SK-N-SH treated with all-trans-retinoic acid at 6 μM for 48 hours (cell line): ENCODE results near the gene PRSS1.

Experiments used
- ATAC-seq: fragments of 200-7000 bp; cut with Tn5 transposase; 3 replicates; pipeline ENCODE4 v1.9.1; 2020; ENCODE audit warnings: mild to moderate bottlenecking, moderate library complexity
- ARNTL ChIP-seq: fragments of 450-650 bp; formaldehyde crosslinking; IDR thresholded peaks from 2 replicates; pipeline ENCODE4 v1.5.0; 2020; ENCODE audit warnings: low read depth, mild to moderate bottlenecking, moderate library complexity, borderline replicate concordance
- BACH2 ChIP-seq: fragments of 250-450 bp; sonication (Bioruptor Pico); IDR thresholded peaks from 2 replicates; pipeline ENCODE4 v1.9.0; 2021; ENCODE audit warnings: mild to moderate bottlenecking, borderline replicate concordance
- CSDC2 ChIP-seq: fragments of 250-450 bp; sonication (Bioruptor Pico); IDR thresholded peaks from 2 replicates; pipeline ENCODE4 v1.5.0; 2020; ENCODE audit warnings: mild to moderate bottlenecking, moderate library complexity
- GLIS3 ChIP-seq: fragments of 250-450 bp; sonication (Bioruptor Pico); IDR thresholded peaks from 2 replicates; pipeline ENCODE4 v1.5.0; 2020; ENCODE audit warnings: mild to moderate bottlenecking, moderate library complexity
- ISL1 ChIP-seq: fragments of 250-450 bp; sonication (Bioruptor Pico); IDR thresholded peaks from 2 replicates; pipeline ENCODE4 v2.1.2; 2022; ENCODE audit warnings: mild to moderate bottlenecking, moderate library complexity
- OSR1 ChIP-seq: fragments of 250-450 bp; sonication (Bioruptor Pico); IDR thresholded peaks from 2 replicates; pipeline ENCODE4 v1.8.0; 2022; ENCODE audit warnings: moderate library complexity, mild to moderate bottlenecking, inconsistent platforms
- PPARA ChIP-seq: fragments of 250-450 bp; sonication (Bioruptor Pico); IDR thresholded peaks from 2 replicates; pipeline ENCODE4 v1.5.0; 2020; ENCODE audit warnings: mild to moderate bottlenecking, borderline replicate concordance
- SNAI2 ChIP-seq: fragments of 250-450 bp; sonication (Bioruptor Pico); IDR thresholded peaks from 2 replicates; pipeline ENCODE4 v1.5.0; 2020; ENCODE audit warnings: mild to moderate bottlenecking, moderate library complexity
- TOX ChIP-seq: fragments of 250-450 bp; sonication (Bioruptor Pico); IDR thresholded peaks from 2 replicates; pipeline ENCODE4 v1.8.0; 2021; ENCODE audit warnings: mild to moderate bottlenecking, moderate library complexity, borderline replicate concordance
- ZC3H10 ChIP-seq: fragments of 250-450 bp; sonication (Bioruptor Pico); IDR thresholded peaks from 2 replicates; pipeline ENCODE4 v1.5.1; 2021; ENCODE audit warnings: mild to moderate bottlenecking, moderate library complexity
- ZFP3 ChIP-seq: fragments of 250-450 bp; sonication (Bioruptor Pico); IDR thresholded peaks from 2 replicates; pipeline ENCODE4 v1.5.0; 2020; ENCODE audit warnings: mild to moderate bottlenecking, moderate library complexity
- ZFP30 ChIP-seq: fragments of 450-650 bp; formaldehyde crosslinking; IDR thresholded peaks from 2 replicates; pipeline ENCODE4 v1.5.0; 2022; ENCODE audit warnings: mild to moderate bottlenecking, moderate library complexity
- ZNF565 ChIP-seq: fragments of 450-650 bp; formaldehyde crosslinking; conservative IDR thresholded peaks from 2 replicates; pipeline ENCODE4 v1.5.0; 2020; ENCODE audit warnings: low read depth, mild to moderate bottlenecking, moderate library complexity
- TF ChIP-seq, protein P1 (sequence below): fragments of 250-450 bp; sonication (Bioruptor Pico); IDR thresholded peaks from 2 replicates; pipeline ENCODE4 v1.5.0; 2020; ENCODE audit warnings: mild to moderate bottlenecking, moderate library complexity
- TF ChIP-seq, protein P2 (sequence below): fragments of 250-450 bp; sonication (Bioruptor Pico); IDR thresholded peaks from 2 replicates; pipeline ENCODE4 v1.8.0; 2020; ENCODE audit warnings: mild to moderate bottlenecking, moderate library complexity, borderline replicate concordance
- TF ChIP-seq, protein P3 (sequence below): fragments of 250-450 bp; sonication (Bioruptor Pico); IDR thresholded peaks from 2 replicates; pipeline ENCODE4 v1.5.1; 2021; ENCODE audit warnings: mild to moderate bottlenecking, moderate library complexity
- TF ChIP-seq, protein P4 (sequence below): fragments of 250-450 bp; sonication (Bioruptor Pico); IDR thresholded peaks from 2 replicates; pipeline ENCODE4 v1.5.1; 2020; ENCODE audit warnings: low read depth, mild to moderate bottlenecking, moderate library complexity
- TF ChIP-seq, protein P5 (sequence below): fragments of 250-450 bp; sonication (Bioruptor Pico); IDR thresholded peaks from 2 replicates; pipeline ENCODE4 v1.8.0; 2021; ENCODE audit warnings: low read depth, mild to moderate bottlenecking, moderate library complexity, borderline replicate concordance

PRSS1 gene

DNA sequence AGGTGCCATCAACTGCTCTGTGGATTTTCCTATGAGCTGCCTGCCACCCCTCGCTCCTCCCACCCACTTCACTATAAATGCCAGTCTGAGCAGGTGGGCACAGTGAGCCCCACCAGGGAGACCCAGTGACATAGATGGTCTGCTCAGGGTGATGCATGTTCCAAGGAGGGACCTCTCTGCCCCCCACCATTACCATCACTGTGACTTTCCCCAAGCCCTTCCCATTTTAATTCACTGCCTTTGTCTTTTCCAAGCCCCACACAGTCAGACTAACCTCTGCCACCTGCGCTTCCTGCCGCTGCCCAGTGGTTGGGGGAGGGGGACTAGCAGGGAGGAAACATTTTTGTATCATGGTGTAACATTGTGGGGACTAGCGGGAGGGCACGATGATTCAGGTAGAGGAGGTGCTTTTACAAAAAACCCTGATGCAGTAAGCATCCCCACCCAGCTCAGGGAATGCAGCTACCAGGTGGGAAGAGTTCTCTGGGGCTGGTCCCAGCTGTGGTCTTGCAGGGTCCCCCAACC is 46.1 kb downstream of the PRSS1 start:
- no peak for ATAC-seq
- TF ChIP-seq PPARA (CRISPR knock-in tag): no peak
- no peak for TF ChIP-seq OSR1 (CRISPR knock-in tag)
- no peak for TF ChIP-seq BACH2 (CRISPR knock-in tag)
- TF ChIP-seq, protein P1, sequence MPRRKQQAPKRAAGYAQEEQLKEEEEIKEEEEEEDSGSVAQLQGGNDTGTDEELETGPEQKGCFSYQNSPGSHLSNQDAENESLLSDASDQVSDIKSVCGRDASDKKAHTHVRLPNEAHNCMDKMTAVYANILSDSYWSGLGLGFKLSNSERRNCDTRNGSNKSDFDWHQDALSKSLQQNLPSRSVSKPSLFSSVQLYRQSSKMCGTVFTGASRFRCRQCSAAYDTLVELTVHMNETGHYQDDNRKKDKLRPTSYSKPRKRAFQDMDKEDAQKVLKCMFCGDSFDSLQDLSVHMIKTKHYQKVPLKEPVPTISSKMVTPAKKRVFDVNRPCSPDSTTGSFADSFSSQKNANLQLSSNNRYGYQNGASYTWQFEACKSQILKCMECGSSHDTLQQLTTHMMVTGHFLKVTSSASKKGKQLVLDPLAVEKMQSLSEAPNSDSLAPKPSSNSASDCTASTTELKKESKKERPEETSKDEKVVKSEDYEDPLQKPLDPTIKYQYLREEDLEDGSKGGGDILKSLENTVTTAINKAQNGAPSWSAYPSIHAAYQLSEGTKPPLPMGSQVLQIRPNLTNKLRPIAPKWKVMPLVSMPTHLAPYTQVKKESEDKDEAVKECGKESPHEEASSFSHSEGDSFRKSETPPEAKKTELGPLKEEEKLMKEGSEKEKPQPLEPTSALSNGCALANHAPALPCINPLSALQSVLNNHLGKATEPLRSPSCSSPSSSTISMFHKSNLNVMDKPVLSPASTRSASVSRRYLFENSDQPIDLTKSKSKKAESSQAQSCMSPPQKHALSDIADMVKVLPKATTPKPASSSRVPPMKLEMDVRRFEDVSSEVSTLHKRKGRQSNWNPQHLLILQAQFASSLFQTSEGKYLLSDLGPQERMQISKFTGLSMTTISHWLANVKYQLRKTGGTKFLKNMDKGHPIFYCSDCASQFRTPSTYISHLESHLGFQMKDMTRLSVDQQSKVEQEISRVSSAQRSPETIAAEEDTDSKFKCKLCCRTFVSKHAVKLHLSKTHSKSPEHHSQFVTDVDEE (CRISPR knock-in tag): no peak
- TF ChIP-seq SNAI2 (CRISPR knock-in tag): no peak
- no peak for TF ChIP-seq ARNTL (CRISPR knock-in tag)
- no peak for TF ChIP-seq ISL1 (CRISPR knock-in tag)
- no peak for TF ChIP-seq TOX (CRISPR knock-in tag)
- TF ChIP-seq GLIS3 (CRISPR knock-in tag): no peak
- TF ChIP-seq, protein P2, sequence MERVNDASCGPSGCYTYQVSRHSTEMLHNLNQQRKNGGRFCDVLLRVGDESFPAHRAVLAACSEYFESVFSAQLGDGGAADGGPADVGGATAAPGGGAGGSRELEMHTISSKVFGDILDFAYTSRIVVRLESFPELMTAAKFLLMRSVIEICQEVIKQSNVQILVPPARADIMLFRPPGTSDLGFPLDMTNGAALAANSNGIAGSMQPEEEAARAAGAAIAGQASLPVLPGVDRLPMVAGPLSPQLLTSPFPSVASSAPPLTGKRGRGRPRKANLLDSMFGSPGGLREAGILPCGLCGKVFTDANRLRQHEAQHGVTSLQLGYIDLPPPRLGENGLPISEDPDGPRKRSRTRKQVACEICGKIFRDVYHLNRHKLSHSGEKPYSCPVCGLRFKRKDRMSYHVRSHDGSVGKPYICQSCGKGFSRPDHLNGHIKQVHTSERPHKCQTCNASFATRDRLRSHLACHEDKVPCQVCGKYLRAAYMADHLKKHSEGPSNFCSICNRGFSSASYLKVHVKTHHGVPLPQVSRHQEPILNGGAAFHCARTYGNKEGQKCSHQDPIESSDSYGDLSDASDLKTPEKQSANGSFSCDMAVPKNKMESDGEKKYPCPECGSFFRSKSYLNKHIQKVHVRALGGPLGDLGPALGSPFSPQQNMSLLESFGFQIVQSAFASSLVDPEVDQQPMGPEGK (CRISPR knock-in tag): no peak
- no peak for TF ChIP-seq ZFP30 (CRISPR knock-in tag)
- TF ChIP-seq, protein P3, sequence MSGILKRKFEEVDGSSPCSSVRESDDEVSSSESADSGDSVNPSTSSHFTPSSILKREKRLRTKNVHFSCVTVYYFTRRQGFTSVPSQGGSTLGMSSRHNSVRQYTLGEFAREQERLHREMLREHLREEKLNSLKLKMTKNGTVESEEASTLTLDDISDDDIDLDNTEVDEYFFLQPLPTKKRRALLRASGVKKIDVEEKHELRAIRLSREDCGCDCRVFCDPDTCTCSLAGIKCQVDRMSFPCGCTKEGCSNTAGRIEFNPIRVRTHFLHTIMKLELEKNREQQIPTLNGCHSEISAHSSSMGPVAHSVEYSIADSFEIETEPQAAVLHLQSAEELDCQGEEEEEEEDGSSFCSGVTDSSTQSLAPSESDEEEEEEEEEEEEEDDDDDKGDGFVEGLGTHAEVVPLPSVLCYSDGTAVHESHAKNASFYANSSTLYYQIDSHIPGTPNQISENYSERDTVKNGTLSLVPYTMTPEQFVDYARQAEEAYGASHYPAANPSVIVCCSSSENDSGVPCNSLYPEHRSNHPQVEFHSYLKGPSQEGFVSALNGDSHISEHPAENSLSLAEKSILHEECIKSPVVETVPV (CRISPR knock-in tag): no peak

DNA sequence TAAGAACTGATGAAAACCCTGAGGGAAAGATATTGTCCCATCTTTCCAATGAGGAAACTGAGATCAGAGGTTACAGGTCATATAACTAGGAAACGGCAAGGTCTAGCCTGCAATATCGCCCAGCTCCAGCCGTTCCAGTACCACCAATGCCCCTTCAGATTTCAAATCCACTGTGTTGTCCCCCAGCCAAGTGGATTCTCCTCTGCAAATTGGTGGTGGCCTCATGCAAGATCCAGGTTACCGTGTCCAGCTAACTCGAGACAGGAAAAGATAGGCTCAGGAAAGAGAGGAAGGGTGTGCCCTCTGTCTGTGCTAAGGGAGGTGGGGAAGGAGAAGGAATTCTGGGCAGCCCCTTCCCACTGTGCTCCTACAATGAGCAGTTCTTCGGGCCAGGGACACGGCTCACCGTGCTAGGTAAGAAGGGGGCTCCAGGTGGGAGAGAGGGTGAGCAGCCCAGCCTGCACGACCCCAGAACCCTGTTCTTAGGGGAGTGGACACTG is 46.8 kb downstream of the PRSS1 start:
- TF ChIP-seq, protein P1 (CRISPR knock-in tag): no peak
- TF ChIP-seq ZFP30 (CRISPR knock-in tag): no peak
- TF ChIP-seq ZNF565: no peak
- TF ChIP-seq GLIS3 (CRISPR knock-in tag): no peak
- TF ChIP-seq, protein P4, sequence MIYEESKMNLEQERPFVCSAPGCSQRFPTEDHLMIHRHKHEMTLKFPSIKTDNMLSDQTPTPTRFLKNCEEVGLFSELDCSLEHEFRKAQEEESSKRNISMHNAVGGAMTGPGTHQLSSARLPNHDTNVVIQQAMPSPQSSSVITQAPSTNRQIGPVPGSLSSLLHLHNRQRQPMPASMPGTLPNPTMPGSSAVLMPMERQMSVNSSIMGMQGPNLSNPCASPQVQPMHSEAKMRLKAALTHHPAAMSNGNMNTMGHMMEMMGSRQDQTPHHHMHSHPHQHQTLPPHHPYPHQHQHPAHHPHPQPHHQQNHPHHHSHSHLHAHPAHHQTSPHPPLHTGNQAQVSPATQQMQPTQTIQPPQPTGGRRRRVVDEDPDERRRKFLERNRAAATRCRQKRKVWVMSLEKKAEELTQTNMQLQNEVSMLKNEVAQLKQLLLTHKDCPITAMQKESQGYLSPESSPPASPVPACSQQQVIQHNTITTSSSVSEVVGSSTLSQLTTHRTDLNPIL (CRISPR knock-in tag): no peak
- TF ChIP-seq TOX (CRISPR knock-in tag): no peak
- TF ChIP-seq CSDC2: no peak
- no peak for TF ChIP-seq BACH2 (CRISPR knock-in tag)
- TF ChIP-seq OSR1 (CRISPR knock-in tag): no peak
- TF ChIP-seq, protein P5, sequence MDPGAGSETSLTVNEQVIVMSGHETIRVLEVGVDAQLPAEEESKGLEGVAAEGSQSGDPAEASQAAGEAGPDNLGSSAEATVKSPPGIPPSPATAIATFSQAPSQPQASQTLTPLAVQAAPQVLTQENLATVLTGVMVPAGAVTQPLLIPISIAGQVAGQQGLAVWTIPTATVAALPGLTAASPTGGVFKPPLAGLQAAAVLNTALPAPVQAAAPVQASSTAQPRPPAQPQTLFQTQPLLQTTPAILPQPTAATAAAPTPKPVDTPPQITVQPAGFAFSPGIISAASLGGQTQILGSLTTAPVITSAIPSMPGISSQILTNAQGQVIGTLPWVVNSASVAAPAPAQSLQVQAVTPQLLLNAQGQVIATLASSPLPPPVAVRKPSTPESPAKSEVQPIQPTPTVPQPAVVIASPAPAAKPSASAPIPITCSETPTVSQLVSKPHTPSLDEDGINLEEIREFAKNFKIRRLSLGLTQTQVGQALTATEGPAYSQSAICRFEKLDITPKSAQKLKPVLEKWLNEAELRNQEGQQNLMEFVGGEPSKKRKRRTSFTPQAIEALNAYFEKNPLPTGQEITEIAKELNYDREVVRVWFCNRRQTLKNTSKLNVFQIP: no peak
- TF ChIP-seq PPARA (CRISPR knock-in tag): no peak
- no peak for TF ChIP-seq ZFP3 (CRISPR knock-in tag)
- TF ChIP-seq ARNTL (CRISPR knock-in tag): no peak
- TF ChIP-seq ZC3H10 (CRISPR knock-in tag): no peak
- no peak for ATAC-seq
